K562 (cell line): ENCODE results near the gene PPFIA3. TPM values are rescaled to one million over a fixed set of nuclear protein-coding genes. Genes with fewer than 3 reads are reported as not detected.

Experiments used
- BHLHE40 ChIP-seq: IDR thresholded peaks from 2 replicates; pipeline ENCODE4 v1.6.1; 2011; ENCODE audit warnings: low read length, improper control_type of control experiment
- BRD9 ChIP-seq: fragments of 450-650 bp; IDR thresholded peaks from 2 replicates; pipeline ENCODE4 v1.6.1; 2018; ENCODE audit warnings: low read depth; ENCODE audit not compliant: partially characterized antibody
- DMBX1 ChIP-seq: fragments of 250-450 bp; sonication (Bioruptor Pico); IDR thresholded peaks from 2 replicates; pipeline ENCODE4 v1.8.0; 2022; ENCODE audit warnings: inconsistent platforms, mild to moderate bottlenecking, moderate library complexity, borderline replicate concordance
- FOXJ3 ChIP-seq: sonication (generic); formaldehyde crosslinking; IDR thresholded peaks from 2 replicates; pipeline ENCODE4 v1.4.0; 2020; ENCODE audit warnings: mild to moderate bottlenecking, missing genetic modification reagents
- FOXK2 ChIP-seq, 2 experiments: fragments of 450-650 bp; IDR thresholded peaks in 1 of 2; conservative IDR thresholded peaks in 1 of 2; 2 replicates each; pipeline ENCODE4 v1.6.1; 2016; ENCODE audit warnings: low read depth in 2 of 2, mild to moderate bottlenecking in 1 of 2
- GATA2 ChIP-seq: sonication (generic); formaldehyde crosslinking; IDR thresholded peaks from 2 replicates; pipeline ENCODE4 v1.4.0; 2020; ENCODE audit warnings: mild to moderate bottlenecking, missing genetic modification reagents
- GTF2F1 ChIP-seq: IDR thresholded peaks from 2 replicates; pipeline ENCODE4 v1.6.1; 2011; ENCODE audit warnings: low read depth, low read length, improper control_type of control experiment
- ILF3 ChIP-seq: fragments of 450-650 bp; IDR thresholded peaks from 2 replicates; pipeline ENCODE4 v1.6.1; 2018; ENCODE audit warnings: antibody characterized with exemption, mild to moderate bottlenecking, moderate library complexity, borderline replicate concordance
- LCOR ChIP-seq: sonication (generic); formaldehyde crosslinking; IDR thresholded peaks from 2 replicates; pipeline ENCODE4 v1.8.0; 2022; ENCODE audit warnings: mild to moderate bottlenecking, missing genetic modification reagents
- MAFG ChIP-seq: fragments of 450-650 bp; conservative IDR thresholded peaks from 2 replicates; pipeline ENCODE4 v1.6.1; 2016; ENCODE audit warnings: missing genetic modification characterization, missing compliant biosample characterization
- MAZ ChIP-seq, 2 experiments: fragments of 450-650 bp in 1 of 2; sonication (generic) in 1 of 2; formaldehyde crosslinking; IDR thresholded peaks in 1 of 2; conservative IDR thresholded peaks in 1 of 2; 2 replicates each; pipeline versions ENCODE4 v1.4.0 to v1.5.0; 2020; ENCODE audit warnings: mild to moderate bottlenecking in 1 of 2, missing genetic modification reagents in 1 of 2
- MITF ChIP-seq: IDR thresholded peaks from 2 replicates; pipeline ENCODE4 v1.6.1; 2014; ENCODE audit warnings: antibody characterized with exemption
- MTA1 ChIP-seq: fragments of 450-650 bp; IDR thresholded peaks from 2 replicates; pipeline ENCODE4 v1.6.1; 2017; ENCODE audit warnings: borderline replicate concordance
- PTRF ChIP-seq: fragments of 450-650 bp; IDR thresholded peaks from 2 replicates; pipeline ENCODE4 v1.6.1; 2016; ENCODE audit warnings: mild to moderate bottlenecking, missing genetic modification characterization, missing compliant biosample characterization
- RCOR1 ChIP-seq, 2 experiments: IDR thresholded peaks; 2 replicates each; pipeline ENCODE4 v1.6.1; 2012; ENCODE audit warnings: low read depth in 2 of 2, low read length in 2 of 2, borderline replicate concordance in 1 of 2, improper control_type of control experiment in 1 of 2
- SIN3A ChIP-seq, 2 experiments: fragments of 150-350 bp in 1 of 2; IDR thresholded peaks; 2 replicates each; pipeline ENCODE4 v1.6.1; 2011 to 2016; ENCODE audit warnings: borderline replicate concordance in 2 of 2, low read depth in 2 of 2, low read length in 2 of 2, mild to moderate bottlenecking in 2 of 2, moderate library complexity in 2 of 2; ENCODE audit not compliant: control insufficient read depth in 1 of 2
- SP2 ChIP-seq: IDR thresholded peaks from 2 replicates; pipeline ENCODE4 v1.6.1; 2011; ENCODE audit warnings: mild to moderate bottlenecking, low read depth, low read length, moderate library complexity; ENCODE audit not compliant: poor library complexity, severe bottlenecking; ENCODE audit errors: extremely low read depth
- TCF15 ChIP-seq: fragments of 250-450 bp; sonication (Bioruptor Pico); IDR thresholded peaks from 2 replicates; pipeline ENCODE4 v1.8.0; 2022; ENCODE audit warnings: moderate library complexity, mild to moderate bottlenecking, inconsistent platforms
- TOE1 ChIP-seq, 2 experiments: fragments of 450-650 bp in 1 of 2; sonication (generic) in 1 of 2; formaldehyde crosslinking in 1 of 2; IDR thresholded peaks; 2 replicates each; pipeline versions ENCODE4 v1.7.1 to v1.8.0; 2016 to 2022; ENCODE audit warnings: borderline replicate concordance in 2 of 2, mild to moderate bottlenecking in 2 of 2, antibody characterized with exemption in 1 of 2, inconsistent platforms in 1 of 2, low read depth in 1 of 2, missing genetic modification reagents in 1 of 2, moderate library complexity in 1 of 2
- ZBED1 ChIP-seq: IDR thresholded peaks from 2 replicates; pipeline ENCODE4 v1.6.1; 2014
- ZNF354B ChIP-seq: fragments of 250-450 bp; sonication (Bioruptor Pico); IDR thresholded peaks from 2 replicates; pipeline ENCODE4 v1.4.0; 2020
- polyA plus RNA-seq, 8 experiments: library from polyadenylated mRNA; depleted of rRNA in 4 of 8; stranded (reverse) in 5 of 8; unstranded in 3 of 8; fragments of >200 nt; fragmentation: Nextera tagmentation in 2 of 8; fragmentation: Illumina TruSeq in 1 of 8; extraction: Ambion mirVana in 2 of 8; extraction: Trizol in 1 of 8; gene quantifications; 2 replicates each; pipeline versions ENCODE4 v1.2.1 to v1.2.3, GENCODE V29; 2011 to 2014; ENCODE audit warnings: inconsistent platforms in 1 of 8, missing spikeins in 1 of 8
- total RNA-seq, 7 experiments: library from RNA; depleted of rRNA in 6 of 7; stranded (reverse); fragments of >200 nt in 6 of 7; fragmentation: Illumina TruSeq in 2 of 7; extraction: Trizol in 2 of 7; gene quantifications; 2 replicates each; pipeline versions ENCODE4 v1.2.1 to v1.2.3, GENCODE V29; 2011 to 2021; ENCODE audit warnings: low replicate concordance in 1 of 7
- TF ChIP-seq, protein P1 (sequence below): IDR thresholded peaks from 2 replicates; pipeline ENCODE4 v1.6.1; 2016; ENCODE audit warnings: missing genetic modification characterization, missing compliant biosample characterization

Gene PPFIA3
- total and polyA plus RNA-seq, 9 of the 15 experiments (the other 6 are each of a cell fraction or from before 2014, with no cell fraction given): 0.10 to 53.0 (median 17.6) TPM

- TF ChIP-seq TCF15 (CRISPR knock-in tag): no peak
- 0 out of 2 replicates have a peak, but pooled peaks have one; percentile 22 for TF ChIP-seq MITF
- TF ChIP-seq ILF3: no peak
- no peak for TF ChIP-seq FOXJ3 (CRISPR knock-in tag)
- TF ChIP-seq MAZ (CRISPR knock-in tag; conservative IDR thresholded peaks at IDR 0.05 in 1 of 2, IDR thresholded peaks at IDR 0.05 in 1 of 2): peak; percentile 26 to 54; a peak in 2 of 4 replicates
- no peak for TF ChIP-seq ZBED1
- TF ChIP-seq PTRF (tag): no peak
- TF ChIP-seq BHLHE40: peak; percentile 83
- TF ChIP-seq GTF2F1: no peak
- no peak for TF ChIP-seq BRD9
- no peak for TF ChIP-seq MAFG
- TF ChIP-seq GATA2 (CRISPR knock-in tag): peak; percentile 34
- TF ChIP-seq RCOR1 (IDR thresholded peaks at IDR 0.05; ENCODE audit: borderline replicate concordance in 1 of 2, low read depth in 2 of 2, low read length in 2 of 2): peak; percentile 11 to 68; a peak in 2 of 4 replicates
- peak; percentile 44; the same call in 1 of the 2 replicates for TF ChIP-seq MTA1
- TF ChIP-seq DMBX1: no peak
- peak; percentile 68 to 80; a peak in 3 of 4 replicates for TF ChIP-seq FOXK2 (conservative IDR thresholded peaks at IDR 0.05 in 1 of 2, IDR thresholded peaks at IDR 0.05 in 1 of 2; ENCODE audit: low read depth in 2 of 2)
- peak; percentile 66; the same call in 1 of the 2 replicates for TF ChIP-seq LCOR (CRISPR knock-in tag)
- TF ChIP-seq SIN3A (IDR thresholded peaks at IDR 0.05; ENCODE audit: borderline replicate concordance in 2 of 2, control insufficient read depth in 1 of 2, low read depth in 2 of 2, low read length in 2 of 2): peak; percentile 76 to 94; a peak in 3 of 4 replicates
- TF ChIP-seq TOE1 (IDR thresholded peaks at IDR 0.05; ENCODE audit: borderline replicate concordance): 0 out of 2 replicates have a peak, but pooled peaks have one; percentile 35
- TF ChIP-seq TOE1 (CRISPR knock-in tag; IDR thresholded peaks at IDR 0.05; ENCODE audit: borderline replicate concordance, low read depth): no peak
- no peak for TF ChIP-seq ZNF354B (CRISPR knock-in tag)
- TF ChIP-seq SP2: no peak
- TF ChIP-seq, protein P1, sequence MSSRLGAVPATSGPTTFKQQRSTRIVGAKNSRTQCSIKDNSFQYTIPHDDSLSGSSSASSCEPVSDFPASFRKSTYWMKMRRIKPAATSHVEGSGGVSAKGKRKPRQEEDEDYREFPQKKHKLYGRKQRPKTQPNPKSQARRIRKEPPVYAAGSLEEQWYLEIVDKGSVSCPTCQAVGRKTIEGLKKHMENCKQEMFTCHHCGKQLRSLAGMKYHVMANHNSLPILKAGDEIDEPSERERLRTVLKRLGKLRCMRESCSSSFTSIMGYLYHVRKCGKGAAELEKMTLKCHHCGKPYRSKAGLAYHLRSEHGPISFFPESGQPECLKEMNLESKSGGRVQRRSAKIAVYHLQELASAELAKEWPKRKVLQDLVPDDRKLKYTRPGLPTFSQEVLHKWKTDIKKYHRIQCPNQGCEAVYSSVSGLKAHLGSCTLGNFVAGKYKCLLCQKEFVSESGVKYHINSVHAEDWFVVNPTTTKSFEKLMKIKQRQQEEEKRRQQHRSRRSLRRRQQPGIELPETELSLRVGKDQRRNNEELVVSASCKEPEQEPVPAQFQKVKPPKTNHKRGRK: no peak
These were observed 32.1 kb downstream of the PPFIA3 start (continued) for GRCh38 chr19:49151267-49152118.
